Gastroesophageal sphincter (tissue), 3 donors: ENCODE measurements around the gene AGO1.

Experiments used
- CTCF ChIP-seq, 4 experiments: fragments of 200-600 bp in 2 of 4; fragments of 450-650 bp in 2 of 4; sonication (generic) in 1 of 4; IDR thresholded peaks; one replicate each; pipeline ENCODE4 v1.5.1; 2017 to 2019; ENCODE audit warnings: antibody characterized with exemption in 4 of 4, mild to moderate bottlenecking in 2 of 4, moderate library complexity in 2 of 4
- EP300 ChIP-seq: sonication (generic); formaldehyde crosslinking; IDR thresholded peaks from one replicate; pipeline ENCODE4 v1.6.1; 2017; ENCODE audit warnings: antibody characterized with exemption, mild to moderate bottlenecking
- POLR2A ChIP-seq, 2 donors: fragments of 450-650 bp; IDR thresholded peaks; one replicate each; pipeline ENCODE4 v1.6.1; 2017; ENCODE audit warnings: antibody characterized with exemption in 2 of 2, mild to moderate bottlenecking in 2 of 2, moderate library complexity in 1 of 2

GRCh38 chr1:35929730-35930592 lies 47.0 kb downstream of the AGO1 start:
- no peak for TF ChIP-seq POLR2A (IDR thresholded peaks at IDR 0.05)
- no peak for TF ChIP-seq EP300
- TF ChIP-seq CTCF (IDR thresholded peaks at IDR 0.05): no peak
